Measurements from ENCODE around the gene PSMA2. TPM values are rescaled to one million over a fixed set of nuclear protein-coding genes. Genes with fewer than 3 reads are reported as not detected.

PSMA2 gene
- total RNA-seq, 1 donor from 2014 or later: 60.8 TPM

- DNase-seq (ENCODE audit: low spot score): no peak
- no peak overlapping the region for H3K27ac Mint-ChIP-seq (ENCODE audit: unreplicated experiment)
- no peaks in the 10 kb centered on the region for H3K27me3 Mint-ChIP-seq (ENCODE audit: low read depth)
- H3K4me1 Mint-ChIP-seq (ENCODE audit: low read depth): peaks cover 27% of the 10 kb centered on the region
- H3K9me3 Mint-ChIP-seq (ENCODE audit: low read depth): no peaks in the 10 kb centered on the region
- H3K4me3 Mint-ChIP-seq (ENCODE audit: unreplicated experiment): no peak overlapping the region
- TF ChIP-seq CTCF (IDR thresholded peaks at IDR 0.05): no peak
- H3K36me3 Mint-ChIP-seq (ENCODE audit: low read depth): peaks cover 27% of the 10 kb centered on the region
These were observed 6.3 kb downstream of the PSMA2 start for GRCh38 chr7:42925630-42926029.

DNA sequence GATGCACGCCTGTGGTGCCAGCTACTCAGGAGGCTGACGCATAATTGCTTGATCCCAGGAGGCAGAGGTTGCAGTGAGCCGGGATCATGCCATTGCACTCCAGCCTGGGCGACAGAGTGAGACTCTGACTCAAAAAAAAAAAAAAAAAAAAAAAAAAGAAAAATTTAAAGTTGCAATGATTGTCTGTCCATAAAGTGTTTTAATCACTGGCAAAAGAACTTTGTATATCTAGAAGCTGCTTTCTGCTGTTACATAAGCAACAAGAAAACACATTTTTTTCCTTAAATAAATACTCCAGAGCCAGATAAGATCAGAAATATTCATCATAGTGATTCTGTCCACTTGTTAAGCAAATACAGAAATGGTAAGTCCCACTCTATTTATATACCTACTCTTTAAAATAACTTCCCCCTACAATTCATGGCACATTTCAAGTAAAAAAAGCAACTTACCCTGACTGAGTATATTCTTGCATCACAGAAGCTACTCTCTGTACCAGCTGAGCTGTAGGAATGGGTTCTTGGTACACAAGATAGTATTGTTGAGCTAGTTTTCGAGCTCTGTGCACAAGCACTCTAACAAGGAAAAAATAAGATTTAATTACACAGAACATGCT is 7.6 kb downstream of the PSMA2 start:
- no peak for DNase-seq (ENCODE audit: low spot score)
- no peak for TF ChIP-seq CTCF (IDR thresholded peaks at IDR 0.05)
- Mint-ChIP-seq H3K27me3 (ENCODE audit: low read depth) (no peaks in the 10 kb centered on the region), H3K4me3 (ENCODE audit: unreplicated experiment) (no peak overlapping the region), H3K27ac (ENCODE audit: unreplicated experiment) (peak overlapping the region; percentile 10), H3K9me3 (ENCODE audit: low read depth) (no peaks in the 10 kb centered on the region), H3K36me3 (ENCODE audit: low read depth) (peaks cover 35% of the 10 kb centered on the region), H3K4me1 (ENCODE audit: low read depth) (peaks cover 15% of the 10 kb centered on the region)

DNA sequence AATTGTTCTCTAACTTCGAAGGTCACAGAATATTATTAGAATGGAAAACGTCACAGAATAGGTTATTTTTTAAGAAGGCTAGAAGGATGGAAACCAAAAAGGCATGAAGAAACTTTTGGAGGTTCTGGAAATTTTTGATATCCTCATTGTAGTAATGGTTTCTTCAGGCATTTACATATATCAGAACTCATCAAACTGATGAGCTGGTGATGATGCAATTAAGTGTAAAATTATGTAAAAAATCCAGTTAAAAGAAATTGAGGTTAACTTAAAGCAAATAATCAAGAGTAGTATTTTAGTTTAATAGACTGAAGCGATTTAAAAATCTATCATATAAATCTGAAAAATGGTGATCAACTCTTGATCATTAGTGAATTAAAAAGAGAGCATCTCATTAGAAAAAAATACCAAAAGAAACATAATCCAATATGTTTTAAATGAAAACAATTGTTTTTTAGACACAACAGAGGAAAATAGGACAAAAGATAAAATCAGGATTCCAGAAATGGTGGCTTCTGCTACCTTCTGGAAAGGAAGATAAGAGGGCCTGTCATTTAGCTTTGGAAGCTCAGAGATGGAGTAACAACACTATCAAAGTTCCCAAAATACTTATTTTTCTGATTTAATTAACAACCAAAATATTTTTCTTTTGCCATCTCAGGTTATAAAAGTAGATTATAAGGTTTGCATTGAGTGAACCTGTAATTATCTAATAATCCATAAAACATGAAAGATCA is 9.8 kb downstream of the PSMA2 start:
- Mint-ChIP-seq H3K4me1 (ENCODE audit: low read depth) (peaks cover 10% of the 10 kb centered on the region), H3K27ac (ENCODE audit: unreplicated experiment) (no peak overlapping the region), H3K9me3 (ENCODE audit: low read depth) (no peaks in the 10 kb centered on the region), H3K36me3 (ENCODE audit: low read depth) (peaks cover 41% of the 10 kb centered on the region), H3K4me3 (ENCODE audit: unreplicated experiment) (no peak overlapping the region), H3K27me3 (ENCODE audit: low read depth) (no peaks in the 10 kb centered on the region)
- DNase-seq (ENCODE audit: low spot score): no peak
- TF ChIP-seq CTCF (IDR thresholded peaks at IDR 0.05): no peak

GRCh38 chr7:42915356-42915755 is 16.6 kb downstream of the PSMA2 start:
- Mint-ChIP-seq H3K36me3 (ENCODE audit: low read depth) (peaks cover 22% of the 10 kb centered on the region), H3K4me3 (ENCODE audit: unreplicated experiment) (no peak overlapping the region), H3K27me3 (ENCODE audit: low read depth) (no peaks in the 10 kb centered on the region), H3K9me3 (ENCODE audit: low read depth) (no peaks in the 10 kb centered on the region), H3K27ac (ENCODE audit: unreplicated experiment) (peak overlapping the region; percentile 71), H3K4me1 (ENCODE audit: low read depth) (peaks cover 48% of the 10 kb centered on the region)
- no peak for TF ChIP-seq CTCF (IDR thresholded peaks at IDR 0.05)
- DNase-seq (ENCODE audit: low spot score): no peak

GRCh38 chr7:42914421-42915045 is 17.4 kb downstream of the PSMA2 start:
- Mint-ChIP-seq H3K4me3 (ENCODE audit: unreplicated experiment) (no peak overlapping the region), H3K36me3 (ENCODE audit: low read depth) (peaks cover 17% of the 10 kb centered on the region)

More at GRCh38 chr7:42914421-42915045, 17.4 kb downstream of the PSMA2 start:
- H3K9me3 Mint-ChIP-seq (ENCODE audit: low read depth): no peaks in the 10 kb centered on the region
- peaks cover 48% of the 10 kb centered on the region for H3K4me1 Mint-ChIP-seq (ENCODE audit: low read depth)
- H3K27ac Mint-ChIP-seq (ENCODE audit: unreplicated experiment): peak overlapping the region; percentile 81
- no peaks in the 10 kb centered on the region for H3K27me3 Mint-ChIP-seq (ENCODE audit: low read depth)
- DNase-seq (ENCODE audit: low spot score): no peak
- no peak for TF ChIP-seq CTCF (IDR thresholded peaks at IDR 0.05)

All from chondrocyte (in vitro differentiated cells).